SU-DHL-6 (cell line): ENCODE measurements around the gene PCDHGB1.
"Not testable (repeated sequence)": the region's sequence is repeated elsewhere in the genome, so short reads cannot be mapped to it uniquely, and the experiment has no call there.

ENCODE experiments used
- H2AFZ ChIP-seq: fragments of 200-600 bp; sonication (generic); 2 replicates; pipeline ENCODE4 v1.6.1; 2014; ENCODE audit warnings: low read depth, mild to moderate bottlenecking, moderate library complexity, mixed read lengths, antibody characterized with exemption, low read length; ENCODE audit not compliant: severe bottlenecking
- H3F3A ChIP-seq: fragments of 200-600 bp; shearing (Covaris generic); 2 replicates; pipeline ENCODE4 v1.6.0; 2016; ENCODE audit warnings: antibody characterized with exemption, mild to moderate bottlenecking; ENCODE audit not compliant: insufficient read depth
- H3K27ac ChIP-seq: fragments of 200-600 bp; sonication (generic); 2 replicates; pipeline ENCODE4 v1.5.1; 2016; ENCODE audit warnings: low read depth, mild to moderate bottlenecking, low read length, moderate library complexity, mixed read lengths
- H3K27me3 ChIP-seq: fragments of 200-600 bp; sonication (generic), shearing (Covaris generic); 2 replicates; pipeline ENCODE4 v1.6.0; 2014; ENCODE audit warnings: mild to moderate bottlenecking, low read length
- H3K36me3 ChIP-seq: fragments of 200-600 bp; sonication (generic); 2 replicates; pipeline ENCODE4 v1.6.1; 2014; ENCODE audit warnings: mild to moderate bottlenecking, low read length, mixed read lengths
- H3K4me2 ChIP-seq: fragments of 300-600, 200-600 bp; shearing (Covaris generic), sonication (generic); 2 replicates; pipeline ENCODE4 v1.6.0; 2014; ENCODE audit warnings: low read length, low read depth, mild to moderate bottlenecking; ENCODE audit not compliant: poor library complexity, severe bottlenecking
- H3K4me3 ChIP-seq: fragments of 200-600 bp; sonication (generic); 2 replicates; pipeline ENCODE4 v1.5.1; 2014; ENCODE audit warnings: antibody characterized with exemption, low read length, mild to moderate bottlenecking, mixed read lengths; ENCODE audit not compliant: insufficient read depth, poor library complexity, severe bottlenecking
- H3K79me2 ChIP-seq: fragments of 200-600 bp; sonication (generic); 2 replicates; pipeline ENCODE4 v1.6.1; 2014; ENCODE audit warnings: mild to moderate bottlenecking, low read length, moderate library complexity; ENCODE audit not compliant: insufficient read depth
- H3K9ac ChIP-seq: fragments of 200-600 bp; sonication (generic); 2 replicates; pipeline ENCODE4 v1.7.0; 2014; ENCODE audit warnings: mild to moderate bottlenecking, low read length
- H3K9me2 ChIP-seq: fragments of 200-600 bp; sonication (generic); replicated peaks from 2 replicates; pipeline ENCODE4 v1.6.1; 2014; ENCODE audit warnings: low read length; ENCODE audit not compliant: insufficient read depth
- H3K9me3 ChIP-seq: fragments of 200-600 bp; sonication (generic); 2 replicates; pipeline ENCODE4 v1.6.1; 2014; ENCODE audit warnings: low read length, mixed read lengths; ENCODE audit not compliant: insufficient read depth
- H4K20me1 ChIP-seq: fragments of 200-600 bp; sonication (generic); 2 replicates; pipeline ENCODE4 v1.6.1; 2014; ENCODE audit warnings: low read depth, mild to moderate bottlenecking, antibody characterized with exemption, low read length, moderate library complexity, mixed read lengths
- EZH2phosphoT487 ChIP-seq: fragments of 200-600 bp; sonication (generic), shearing (Covaris generic); conservative IDR thresholded peaks from 2 replicates; pipeline ENCODE4 v1.6.1; 2018; ENCODE audit warnings: mild to moderate bottlenecking, antibody characterized with exemption, low read length, moderate library complexity, mixed read lengths
- TF ChIP-seq, protein P1 (sequence below): fragments of 200-600 bp; sonication (generic); IDR thresholded peaks from one replicate; pipeline ENCODE4 v1.5.1; 2017; ENCODE audit warnings: antibody characterized with exemption, mild to moderate bottlenecking, low read length, moderate library complexity; ENCODE audit not compliant: insufficient read depth, poor library complexity, severe bottlenecking

PCDHGB1 gene

GRCh38 chr5:141313711-141314110 lies 36.2 kb upstream of the PCDHGB1 start:
- H3K9me2 ChIP-seq, result no peaks in the 10 kb centered on the region
- H3K4me2 ChIP-seq, result no peak overlapping the region
- no peaks in the 10 kb centered on the region for H3K27me3 ChIP-seq
- no peak overlapping the region for H3K27ac ChIP-seq
- peaks cover 65% of the 10 kb centered on the region for H3K79me2 ChIP-seq
- H2AFZ ChIP-seq, result no peak overlapping the region
- 0 out of 2 replicates have a peak, but pooled peaks cover 5% of the 10 kb centered on the region for H4K20me1 ChIP-seq
- peaks cover 26% of the 10 kb centered on the region for H3K36me3 ChIP-seq
- H3F3A ChIP-seq, result peaks cover 3% of the 10 kb centered on the region; the same call in 1 of the 2 replicates
- H3K9ac ChIP-seq, result no peak overlapping the region
- no peak for TF ChIP-seq EZH2phosphoT487
- TF ChIP-seq, protein P1, sequence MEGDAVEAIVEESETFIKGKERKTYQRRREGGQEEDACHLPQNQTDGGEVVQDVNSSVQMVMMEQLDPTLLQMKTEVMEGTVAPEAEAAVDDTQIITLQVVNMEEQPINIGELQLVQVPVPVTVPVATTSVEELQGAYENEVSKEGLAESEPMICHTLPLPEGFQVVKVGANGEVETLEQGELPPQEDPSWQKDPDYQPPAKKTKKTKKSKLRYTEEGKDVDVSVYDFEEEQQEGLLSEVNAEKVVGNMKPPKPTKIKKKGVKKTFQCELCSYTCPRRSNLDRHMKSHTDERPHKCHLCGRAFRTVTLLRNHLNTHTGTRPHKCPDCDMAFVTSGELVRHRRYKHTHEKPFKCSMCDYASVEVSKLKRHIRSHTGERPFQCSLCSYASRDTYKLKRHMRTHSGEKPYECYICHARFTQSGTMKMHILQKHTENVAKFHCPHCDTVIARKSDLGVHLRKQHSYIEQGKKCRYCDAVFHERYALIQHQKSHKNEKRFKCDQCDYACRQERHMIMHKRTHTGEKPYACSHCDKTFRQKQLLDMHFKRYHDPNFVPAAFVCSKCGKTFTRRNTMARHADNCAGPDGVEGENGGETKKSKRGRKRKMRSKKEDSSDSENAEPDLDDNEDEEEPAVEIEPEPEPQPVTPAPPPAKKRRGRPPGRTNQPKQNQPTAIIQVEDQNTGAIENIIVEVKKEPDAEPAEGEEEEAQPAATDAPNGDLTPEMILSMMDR, result no peak
- H3K4me3 ChIP-seq, result no peak overlapping the region
- peaks cover 17% of the 10 kb centered on the region for H3K9me3 ChIP-seq

- not testable (repeated sequence) for H3K4me3 ChIP-seq, H3K9ac ChIP-seq, H2AFZ ChIP-seq, H3K9me2 ChIP-seq, H3K27me3 ChIP-seq, H4K20me1 ChIP-seq, H3K27ac ChIP-seq, H3F3A ChIP-seq, H3K4me2 ChIP-seq
- peaks cover 30% of the 10 kb centered on the region for H3K9me3 ChIP-seq
- peaks cover 74% of the 10 kb centered on the region for H3K79me2 ChIP-seq
- H3K36me3 ChIP-seq, result peaks cover 39% of the 10 kb centered on the region
Observed at GRCh38 chr5:141316963-141317362, 32.9 kb upstream of the PCDHGB1 start.

DNA sequence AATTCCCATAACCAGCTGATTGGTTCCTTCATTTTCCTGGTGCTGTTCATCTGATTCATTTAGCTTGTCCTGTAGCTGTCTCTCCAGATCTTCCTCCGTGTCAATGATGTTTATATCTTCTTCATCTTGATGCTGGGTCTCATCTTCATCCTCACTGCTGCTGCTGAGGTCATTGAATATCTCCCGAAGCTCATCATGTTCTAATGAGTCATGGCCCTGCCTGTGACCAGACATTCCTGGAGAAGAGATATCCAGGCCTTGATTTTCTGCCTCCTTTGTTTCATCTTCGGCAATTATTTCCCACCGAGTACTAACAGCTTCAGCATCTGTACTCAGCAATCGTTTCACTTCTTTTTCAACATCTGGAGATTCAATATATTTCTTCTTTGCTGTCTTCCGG lies 30.7 kb upstream of the PCDHGB1 start:
- no peak overlapping the region for H2AFZ ChIP-seq

GRCh38 chr5:141319699-141320098 lies 30.2 kb upstream of the PCDHGB1 start:
- H3K27ac ChIP-seq, result no peak overlapping the region
- peak overlapping the region; percentile 78 for H3K4me2 ChIP-seq

More for the DNA sequence above, 30.7 kb upstream of the PCDHGB1 start:
- H3K27ac ChIP-seq, result no peak overlapping the region
- peaks cover 39% of the 10 kb centered on the region for H3K36me3 ChIP-seq
- TF ChIP-seq, protein P1, result no peak
- TF ChIP-seq EZH2phosphoT487, result no peak
- H3K9me2 ChIP-seq, result no peaks in the 10 kb centered on the region
- H3K79me2 ChIP-seq, result peaks cover 60% of the 10 kb centered on the region
- H3K9ac ChIP-seq, result no peak overlapping the region
- peaks cover 30% of the 10 kb centered on the region for H3K9me3 ChIP-seq
- H3K27me3 ChIP-seq, result no peaks in the 10 kb centered on the region
- 0 out of 2 replicates have a peak, but pooled peaks cover 5% of the 10 kb centered on the region for H4K20me1 ChIP-seq
- peak overlapping the region; percentile 78 for H3K4me2 ChIP-seq
- peaks cover 6% of the 10 kb centered on the region; the same call in 1 of the 2 replicates for H3F3A ChIP-seq
- peak overlapping the region; percentile 89 for H3K4me3 ChIP-seq

More at GRCh38 chr5:141319699-141320098, 30.2 kb upstream of the PCDHGB1 start:
- TF ChIP-seq, protein P1, result no peak
- no peak for TF ChIP-seq EZH2phosphoT487
- H3K9me2 ChIP-seq, result no peaks in the 10 kb centered on the region
- peaks cover 34% of the 10 kb centered on the region for H3K36me3 ChIP-seq
- H3K9ac ChIP-seq, result peak overlapping the region; percentile 78
- H3K9me3 ChIP-seq, result peaks cover 30% of the 10 kb centered on the region
- peaks cover 56% of the 10 kb centered on the region for H3K79me2 ChIP-seq
- H3F3A ChIP-seq, result peaks cover 4% of the 10 kb centered on the region; the same call in 1 of the 2 replicates
- H2AFZ ChIP-seq, result no peak overlapping the region
- no peaks in the 10 kb centered on the region for H3K27me3 ChIP-seq
- H4K20me1 ChIP-seq, result 0 out of 2 replicates have a peak, but pooled peaks cover 5% of the 10 kb centered on the region
- H3K4me3 ChIP-seq, result peak overlapping the region; percentile 89
